Sigmoid colon (tissue), 7 donors: ENCODE results near the gene PDE6G. TPM values are rescaled to one million over a fixed set of nuclear protein-coding genes. Genes with fewer than 3 reads are reported as not detected.

Experiments
- DNase-seq: peaks from one replicate; pipeline ENCODE4 v3.0.0-alpha.2; 2019
- H3K27ac ChIP-seq, 4 donors: fragments of 200-600 bp; sonication (generic); one replicate each; pipeline ENCODE4 v1.5.1; 2016 to 2019; ENCODE audit warnings: mild to moderate bottlenecking in 1 of 4
- H3K27me3 ChIP-seq, 3 donors: fragments of 200-600 bp; sonication (generic); one replicate each; pipeline ENCODE4 v1.5.1; 2019; ENCODE audit warnings: mild to moderate bottlenecking in 1 of 3
- H3K36me3 ChIP-seq, 4 donors: fragments of 200-600 bp; sonication (generic); one replicate each; pipeline ENCODE4 v1.5.1; 2016 to 2019
- H3K4me1 ChIP-seq, 4 donors: fragments of 200-600 bp; sonication (generic); one replicate each; pipeline ENCODE4 v1.5.1; 2017 to 2019
- H3K4me3 ChIP-seq, 4 donors: fragments of 200-600 bp; sonication (generic); one replicate each; pipeline ENCODE4 v1.5.1; 2017 to 2019; ENCODE audit warnings: mild to moderate bottlenecking in 2 of 4, moderate library complexity in 1 of 4
- H3K9me3 ChIP-seq, 4 donors: fragments of 200-600 bp in 3 of 4; sonication (generic) in 3 of 4; one replicate each; pipeline versions ENCODE4 v1.5.1 to v1.6.1; 2013 to 2019
- CTCF ChIP-seq, 4 experiments: fragments of 450-650 bp in 3 of 4; fragments of 200-600 bp in 1 of 4; IDR thresholded peaks; one replicate each; pipeline ENCODE4 v1.5.1; 2016 to 2019; ENCODE audit warnings: antibody characterized with exemption in 4 of 4, mild to moderate bottlenecking in 3 of 4, moderate library complexity in 2 of 4
- EP300 ChIP-seq, 4 donors: sonication (generic); formaldehyde crosslinking; IDR thresholded peaks; one replicate each; pipeline ENCODE4 v1.6.1; 2017; ENCODE audit warnings: antibody characterized with exemption in 4 of 4
- POLR2A ChIP-seq, 2 donors: fragments of 450-650 bp; IDR thresholded peaks; one replicate each; pipeline ENCODE4 v1.6.1; 2016; ENCODE audit warnings: antibody characterized with exemption in 2 of 2, mild to moderate bottlenecking in 2 of 2, moderate library complexity in 2 of 2
- POLR2AphosphoS5 ChIP-seq, 4 donors: sonication (generic); formaldehyde crosslinking; IDR thresholded peaks; one replicate each; pipeline ENCODE4 v1.6.1; 2017; ENCODE audit warnings: antibody characterized with exemption in 4 of 4
- WGBS, 2 donors: extraction: QIAGEN DNeasy Blood & Tissue Kit; methylation state at CpG; one replicate each; pipeline ENCODE4 v1.1.7; 2013; 5-methylcytosine and 5-hydroxymethylcytosine counted together
- intact Hi-C: fragments of 100-400 bp; cut with DNase I; formaldehyde crosslinking; loops from one replicate; pipeline ENCODE4 v1.15.1; 2023
- polyA plus RNA-seq, 3 donors: library from polyadenylated mRNA; stranded (reverse); fragments of 200-250 nt; gene quantifications; one replicate each; pipeline ENCODE4 v1.2.3, GENCODE V29; 2013
- total RNA-seq, 4 donors: library from RNA; depleted of rRNA; stranded (reverse); fragments of >200 nt; gene quantifications; one replicate each; pipeline ENCODE4 v1.1.0, GENCODE V29; 2016
- donor health status: healthy with polysubstance abuse.
- donor health status: Bipolar disorder and iron deficiency.
- donor health status: healthy.

The PDE6G gene
- total and polyA plus RNA-seq, 7 donors, result 2.3 to 4.4 (median 3.7) TPM; not detected in 4

- no peak for DNase-seq
- H3K27ac ChIP-seq, result no peak overlapping the region
- H3K9me3 ChIP-seq, result no peaks in the 10 kb centered on the region
- no peak for TF ChIP-seq POLR2A (IDR thresholded peaks at IDR 0.05)
- 97% methylated on average over 20 of the region's 20 CpGs for WGBS, 2 donors
- H3K4me3 ChIP-seq, result no peak overlapping the region
- H3K36me3 ChIP-seq, result peaks cover 47 to 100% (median 93%) of the 10 kb centered on the region in 4 donors
- H3K4me1 ChIP-seq, result no peaks in the 10 kb centered on the region
- intact Hi-C loops, result no loop called here
- H3K27me3 ChIP-seq, result no peaks in the 10 kb centered on the region
These were observed 35.3 kb upstream of the PDE6G start for GRCh38 chr17:81691608-81692007.

- Histone ChIP-seq H3K4me3 (no peak overlapping the region), H3K36me3 (peaks cover 47 to 100% (median 93%) of the 10 kb centered on the region in 4 donors), H3K27ac (no peak overlapping the region), H3K4me1 (no peaks in the 10 kb centered on the region), H3K27me3 (no peaks in the 10 kb centered on the region), H3K9me3 (no peaks in the 10 kb centered on the region)
- TF ChIP-seq CTCF (IDR thresholded peaks at IDR 0.05) (no peak), EP300 (IDR thresholded peaks at IDR 0.05) (no peak), POLR2AphosphoS5 (IDR thresholded peaks at IDR 0.05) (no peak), POLR2A (IDR thresholded peaks at IDR 0.05) (no peak)
- 95 to 96% methylated on average over 18 of the region's 18 CpGs for WGBS, 2 donors
- DNase-seq, result no peak
- intact Hi-C loops, result no loop called here
These were observed 34.9 kb upstream of the PDE6G start for GRCh38 chr17:81691196-81691595.

GRCh38 chr17:81690549-81690948 lies 34.2 kb upstream of the PDE6G start:
- intact Hi-C loops, result no loop called here
- DNase-seq, result no peak
- Histone ChIP-seq H3K4me1 (peaks cover 0 to 6% (median 3%) of the 10 kb centered on the region in 4 donors), H3K27ac (no peak overlapping the region), H3K27me3 (no peaks in the 10 kb centered on the region), H3K9me3 (no peaks in the 10 kb centered on the region), H3K36me3 (peaks cover 41 to 96% (median 89%) of the 10 kb centered on the region in 4 donors), H3K4me3 (no peak overlapping the region)
- 92 to 93% methylated on average over 17 of the region's 17 CpGs for WGBS, 2 donors
- no peak for TF ChIP-seq POLR2AphosphoS5 (IDR thresholded peaks at IDR 0.05)

GRCh38 chr17:81690066-81690465 lies 33.7 kb upstream of the PDE6G start:
- 93 to 94% methylated on average over 18 of the region's 18 CpGs for WGBS, 2 donors
- Histone ChIP-seq H3K27ac (no peak overlapping the region), H3K4me1 (peaks cover 0 to 11% (median 8%) of the 10 kb centered on the region in 4 donors), H3K36me3 (peaks cover 37 to 91% (median 84%) of the 10 kb centered on the region in 4 donors), H3K27me3 (no peaks in the 10 kb centered on the region), H3K4me3 (no peak overlapping the region), H3K9me3 (no peaks in the 10 kb centered on the region)
- intact Hi-C loops, result no loop called here
- TF ChIP-seq EP300 (IDR thresholded peaks at IDR 0.05) (no peak), POLR2AphosphoS5 (IDR thresholded peaks at IDR 0.05) (no peak), CTCF (IDR thresholded peaks at IDR 0.05) (no peak)
- DNase-seq, result no peak

- 92 to 95% methylated on average over 14 of the region's 14 CpGs for WGBS, 2 donors
- Histone ChIP-seq H3K4me3 (no peak overlapping the region), H3K9me3 (no peaks in the 10 kb centered on the region), H3K27ac (no peak overlapping the region), H3K27me3 (no peaks in the 10 kb centered on the region), H3K36me3 (peaks cover 27 to 76% (median 73%) of the 10 kb centered on the region in 4 donors), H3K4me1 (peaks cover 0 to 18% (median 16%) of the 10 kb centered on the region in 4 donors)
- no peak for TF ChIP-seq POLR2A (IDR thresholded peaks at IDR 0.05)
- TF ChIP-seq POLR2AphosphoS5 (IDR thresholded peaks at IDR 0.05), result no peak
- no peak for TF ChIP-seq EP300 (IDR thresholded peaks at IDR 0.05)
- TF ChIP-seq CTCF (IDR thresholded peaks at IDR 0.05), result no peak
- no peak for DNase-seq
- intact Hi-C loops, result no loop called here
These were observed 32.3 kb upstream of the PDE6G start for GRCh38 chr17:81688616-81689015.
